RKO (cell line): ENCODE measurements around the gene NELFCD.
"Not testable (repeated sequence)": the region's sequence is repeated elsewhere in the genome, so short reads cannot be mapped to it uniquely, and the experiment has no call there.

Experiments
- DNase-seq: peaks from one replicate; pipeline ENCODE4 v3.0.0-alpha.2; 2016; ENCODE audit warnings: low spot score

Gene NELFCD

DNA sequence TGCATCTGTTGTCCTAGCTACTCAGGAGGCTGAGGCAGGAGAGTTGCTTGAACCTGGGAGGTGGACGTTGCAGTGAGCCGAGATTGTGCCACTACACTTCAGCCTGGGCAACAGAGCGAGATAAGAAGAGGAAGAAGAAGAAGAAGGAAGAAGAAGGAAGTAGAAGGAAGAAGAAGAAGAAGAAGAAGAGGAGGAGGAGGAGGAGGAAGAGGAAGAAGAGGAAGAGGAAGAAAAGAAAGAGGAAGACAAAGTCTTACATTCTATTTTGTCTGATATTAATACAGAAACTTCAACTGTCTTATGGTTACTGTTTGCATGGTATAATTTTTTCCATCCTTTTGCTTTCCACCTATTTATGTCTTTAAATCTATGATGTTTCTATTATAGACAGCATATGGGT is 7.2 kb upstream of the NELFCD start:
- no peak for DNase-seq

GRCh38 chr20:58975353-58975752 is 5.7 kb upstream of the NELFCD start:
- no peak for DNase-seq

- peak; percentile 21 for DNase-seq
Observed at GRCh38 chr20:58976061-58976730, 4.9 kb upstream of the NELFCD start.

- no peak for DNase-seq
Observed at GRCh38 chr20:58978351-58979190, 2.5 kb upstream of the NELFCD start.

DNA sequence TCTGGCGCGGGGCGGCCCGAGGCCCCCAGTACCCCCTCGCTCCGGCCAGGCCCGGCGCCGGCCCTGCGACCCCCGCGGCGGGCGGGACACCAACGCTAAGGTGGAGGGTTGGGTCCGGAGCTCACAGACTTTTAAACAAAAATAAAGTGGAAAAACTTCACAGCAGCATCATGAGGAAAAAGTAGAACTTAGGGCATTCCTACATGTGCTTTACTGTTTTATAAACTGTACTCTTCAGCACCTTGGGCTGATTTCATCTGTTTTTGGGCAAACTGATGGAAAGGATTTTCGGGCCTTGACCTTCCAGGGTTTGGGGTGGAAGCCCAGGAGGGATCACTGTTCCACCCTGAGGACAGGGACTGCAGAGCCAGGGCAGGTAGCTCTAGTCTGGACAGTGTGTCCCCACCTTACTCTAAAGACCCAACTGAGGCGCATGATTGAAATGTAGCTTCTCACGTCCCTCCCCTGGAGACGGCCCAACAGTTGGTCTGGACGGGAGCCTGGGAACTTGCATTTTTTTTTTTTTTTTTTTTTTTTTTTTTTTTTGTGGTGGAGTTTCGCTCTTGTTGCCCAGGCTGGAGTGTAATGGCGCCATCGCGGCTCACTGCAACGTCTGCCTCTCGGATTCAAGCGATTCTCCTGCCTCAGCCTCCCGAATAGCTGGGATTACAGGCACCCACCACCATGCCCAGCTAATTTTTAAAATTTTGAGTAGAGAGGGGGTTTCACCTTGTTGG is 740 bp downstream of the NELFCD start:
- DNase-seq, result peak; percentile 38

DNA sequence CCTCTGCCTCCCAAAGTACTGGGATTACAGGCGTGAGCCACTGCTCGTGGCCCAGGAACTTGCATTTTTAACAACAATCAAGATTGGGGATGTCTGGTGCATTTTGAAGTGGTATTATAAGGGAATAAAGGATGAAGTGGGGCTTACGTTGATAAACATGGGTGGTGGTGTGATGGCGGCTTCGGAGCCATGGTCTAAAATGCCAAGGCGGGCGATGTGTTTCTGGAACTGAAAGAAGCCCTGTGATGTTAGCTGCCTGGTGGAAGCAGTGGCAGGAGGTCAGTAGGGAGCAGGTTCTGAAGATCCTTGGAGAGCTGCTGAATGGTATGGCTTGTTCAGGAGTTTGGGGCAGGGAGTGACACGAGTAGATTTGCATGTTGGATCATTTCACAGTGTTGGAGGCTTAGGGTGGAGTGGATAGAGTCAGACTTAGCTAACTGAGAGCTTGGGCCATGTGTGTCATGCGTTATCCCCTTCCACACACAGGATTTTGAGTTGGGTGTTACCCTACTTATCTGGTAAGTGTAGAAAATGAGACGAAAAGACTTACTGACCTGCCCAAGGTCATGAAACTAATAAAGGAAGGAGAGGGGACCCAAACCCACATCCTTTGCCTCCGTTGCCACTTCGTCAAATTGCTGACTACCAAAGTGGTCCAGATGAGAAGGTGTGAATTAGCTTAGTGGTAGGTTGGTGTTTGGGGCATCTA is 1.5 kb downstream of the NELFCD start:
- peak; percentile 47 for DNase-seq

- DNase-seq, result not testable (repeated sequence)
Observed at GRCh38 chr20:58983115-58983468, 2.0 kb downstream of the NELFCD start.

DNA sequence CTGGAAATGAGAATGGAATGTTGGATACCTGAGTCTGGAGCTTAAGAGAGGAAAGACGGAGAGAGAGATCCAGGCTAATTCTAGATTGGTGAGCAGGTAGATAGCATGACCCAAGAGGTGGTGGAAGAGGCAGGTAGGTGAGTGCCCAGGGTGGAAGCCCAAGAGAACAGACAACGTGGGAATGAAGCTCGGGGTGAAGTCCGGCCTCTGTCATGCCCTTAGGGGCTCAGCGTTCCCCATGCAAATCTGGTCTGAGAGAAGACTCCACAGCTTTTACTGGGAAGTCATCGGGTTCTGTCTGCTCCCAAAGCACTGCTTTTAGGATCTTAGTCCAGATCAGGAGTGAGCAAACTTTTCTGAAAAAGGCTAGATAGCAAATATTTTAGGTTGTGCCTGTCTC is 3.6 kb downstream of the NELFCD start:
- no peak for DNase-seq

- no peak for DNase-seq
Observed at GRCh38 chr20:58985656-58986055, 4.6 kb downstream of the NELFCD start.

DNA sequence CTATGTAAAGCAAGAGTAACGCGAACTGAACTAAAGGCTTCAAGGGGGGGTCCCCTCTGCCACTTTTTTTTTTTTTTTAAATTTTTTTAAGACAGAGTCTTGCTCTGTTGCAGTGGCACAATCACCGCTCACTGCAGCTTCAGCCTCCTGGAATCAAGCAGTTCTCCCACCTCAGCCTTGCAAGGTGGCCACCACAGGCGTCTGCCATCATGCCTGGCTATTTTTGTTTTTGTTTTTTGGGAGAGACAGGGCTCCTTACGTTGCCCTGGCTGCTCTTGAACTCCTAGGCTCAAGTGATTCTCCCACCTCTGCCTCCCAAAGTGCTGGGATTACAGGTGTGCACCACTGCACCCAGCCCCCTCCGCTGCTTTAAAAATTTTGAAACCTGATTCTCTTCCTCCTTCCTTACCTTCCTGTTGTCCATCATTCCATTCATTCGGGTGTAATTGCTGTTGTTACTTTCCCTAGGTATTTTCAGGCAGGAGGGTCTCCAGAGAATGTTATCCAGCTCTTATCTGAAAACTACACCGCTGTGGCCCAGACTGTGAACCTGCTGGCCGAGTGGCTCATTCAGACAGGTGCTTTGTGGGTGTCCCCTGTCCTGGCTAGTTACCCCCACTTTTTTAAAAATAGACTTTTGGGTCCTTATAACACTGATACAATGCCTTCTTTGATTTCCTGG is 5.4 kb downstream of the NELFCD start:
- DNase-seq, result no peak

DNA sequence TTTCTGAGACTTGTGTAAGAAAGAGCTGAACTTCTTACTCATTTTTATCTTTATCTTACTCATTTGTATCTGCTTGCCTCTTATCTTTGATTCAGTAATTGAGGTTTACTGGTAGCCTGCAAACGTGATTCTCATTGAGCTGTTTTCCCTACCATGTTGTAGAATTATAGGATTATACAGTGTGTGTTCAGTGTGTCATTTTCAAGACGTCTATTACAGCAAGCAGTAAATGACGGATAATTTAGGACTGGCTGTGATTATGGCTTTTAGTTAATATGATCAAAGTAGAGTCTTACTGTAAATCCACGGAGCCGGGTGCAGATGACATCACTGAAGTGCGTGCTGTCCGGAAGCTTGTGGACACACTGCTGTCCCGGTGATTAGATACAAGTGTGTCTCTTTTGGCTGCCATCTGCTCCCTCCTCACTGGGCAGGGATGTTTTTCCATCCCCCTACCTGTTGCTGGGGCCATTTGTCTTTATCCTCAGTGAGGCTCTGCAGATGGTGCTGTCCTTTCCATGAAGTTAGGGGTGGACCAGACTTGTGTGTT is 6.0 kb downstream of the NELFCD start:
- no peak for DNase-seq

- DNase-seq, result no peak
Observed at GRCh38 chr20:58987790-58988564, 6.9 kb downstream of the NELFCD start.

DNA sequence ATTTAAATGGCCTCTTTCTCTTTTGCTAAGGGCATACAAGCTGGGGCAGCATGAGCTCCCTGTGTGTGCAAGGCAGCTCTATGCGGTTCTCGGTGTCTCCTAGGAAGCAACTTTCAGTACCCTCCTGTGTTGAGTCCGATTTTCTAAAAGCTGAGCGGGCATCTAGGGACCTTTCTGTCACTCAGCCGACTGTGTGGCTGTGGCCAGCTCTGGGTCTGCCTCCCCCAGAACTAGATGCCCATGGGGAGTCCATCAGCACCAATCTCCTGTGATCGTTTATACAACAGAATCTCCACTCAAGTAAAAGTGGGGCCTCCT is 7.5 kb downstream of the NELFCD start:
- no peak for DNase-seq

GRCh38 chr20:58989196-58989595 is 8.1 kb downstream of the NELFCD start:
- DNase-seq, result no peak

GRCh38 chr20:58990651-58991445 is 9.8 kb downstream of the NELFCD start:
- DNase-seq, result no peak

- DNase-seq, result no peak
Observed at GRCh38 chr20:58991715-58992114, 10.7 kb downstream of the NELFCD start.

GRCh38 chr20:58992911-58993310 is 11.9 kb downstream of the NELFCD start:
- DNase-seq, result no peak

GRCh38 chr20:58993332-58994248 is 12.5 kb downstream of the NELFCD start:
- no peak for DNase-seq
